ENCODE data around the gene USP21. TPM values are rescaled to one million over a fixed set of nuclear protein-coding genes. Genes with fewer than 3 reads are reported as not detected.

The USP21 gene
- polyA plus RNA-seq, 1 donor (not counting 4 experiments of a cell fraction or from before 2014, with no cell fraction given), result 9.5 TPM

DNA sequence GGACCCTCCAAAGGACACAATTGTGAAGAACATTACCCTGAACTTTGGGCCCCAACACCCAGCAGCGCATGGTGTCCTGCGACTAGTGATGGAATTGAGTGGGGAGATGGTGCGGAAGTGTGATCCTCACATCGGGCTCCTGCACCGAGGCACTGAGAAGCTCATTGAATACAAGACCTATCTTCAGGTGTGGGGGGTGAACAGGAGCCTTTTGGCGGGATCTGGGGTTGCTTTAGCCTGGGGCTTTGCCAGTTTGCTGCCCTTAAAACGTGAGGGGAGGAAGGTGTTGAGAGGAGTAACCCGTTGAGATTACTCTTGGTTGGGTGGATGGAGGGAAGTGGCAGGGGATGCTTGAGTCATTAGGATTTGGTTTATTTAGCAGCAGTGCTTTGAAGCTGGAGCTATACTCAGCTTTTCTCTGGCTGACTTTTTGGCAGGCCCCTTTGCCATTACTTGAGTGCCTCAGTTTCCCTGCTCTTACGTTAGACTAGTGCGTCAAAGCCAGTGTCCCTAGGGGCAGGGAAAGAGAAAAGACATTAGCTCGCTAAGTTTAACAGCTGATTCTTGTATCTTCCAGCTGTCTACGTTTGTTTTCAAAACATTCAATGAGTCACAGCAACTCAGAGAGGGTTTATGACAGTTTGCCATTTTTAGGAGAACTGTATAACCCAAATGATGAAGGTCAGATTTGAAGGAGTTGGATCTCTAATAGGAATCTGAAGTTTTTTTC lies 47.3 kb downstream of the USP21 start:
- Histone ChIP-seq H3K27ac (ENCODE audit: control insufficient read depth, insufficient read depth, low read length) (no peak overlapping the region), H3K79me2 (ENCODE audit: control insufficient read depth, insufficient read depth, low read length) (peaks cover 21% of the 10 kb centered on the region), H3K9ac (ENCODE audit: control insufficient read depth, extremely low read depth, insufficient read depth, low read length) (no peak overlapping the region)

DNA sequence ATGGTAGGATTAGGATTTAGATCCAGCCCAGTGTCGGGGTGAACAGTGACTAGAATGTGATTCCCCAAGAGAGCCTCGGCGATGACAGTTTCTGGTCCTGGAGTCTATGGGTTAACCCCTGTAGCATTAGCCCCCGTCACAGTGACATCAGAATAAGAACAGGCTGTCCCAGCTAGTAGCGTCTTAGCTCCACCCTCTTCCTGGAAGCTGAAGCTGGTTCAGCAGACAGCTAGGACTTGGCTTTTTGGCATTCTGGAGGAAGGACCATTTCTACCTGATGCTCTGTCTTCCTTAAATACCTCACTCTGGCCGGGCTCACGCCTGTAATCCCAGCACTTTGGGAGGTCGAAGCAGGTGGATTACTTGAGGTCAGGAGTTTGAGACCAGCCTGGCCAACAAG lies 47.9 kb downstream of the USP21 start:
- H3K27ac ChIP-seq (ENCODE audit: control insufficient read depth, insufficient read depth, low read length), result no peak overlapping the region
- no peaks in the 10 kb centered on the region for H3K9me1 ChIP-seq (ENCODE audit: control insufficient read depth, extremely low read depth, insufficient read depth, low read length)
- no peak for DNase-seq (ENCODE audit: low read depth, low spot score)
- peaks cover 3% of the 10 kb centered on the region for H3K4me1 ChIP-seq (ENCODE audit: control insufficient read depth, extremely low read depth, insufficient read depth, low read length)
- peaks cover 21% of the 10 kb centered on the region for H3K79me2 ChIP-seq (ENCODE audit: control insufficient read depth, insufficient read depth, low read length)
- H3K4me2 ChIP-seq (ENCODE audit: control insufficient read depth, extremely low read depth, insufficient read depth, low read depth, low read length), result no peak overlapping the region
- H3K9ac ChIP-seq (ENCODE audit: control insufficient read depth, extremely low read depth, insufficient read depth, low read length), result no peak overlapping the region
- H3K9me3 ChIP-seq (ENCODE audit: control insufficient read depth, low read depth, low read length), result no peaks in the 10 kb centered on the region
- H3K36me3 ChIP-seq (ENCODE audit: control insufficient read depth in 2 of 2, extremely low read depth in 1 of 2, insufficient read depth in 2 of 2, low read length in 2 of 2), result peaks cover 22 to 40% of the 10 kb centered on the region in 2 experiments
- FAIRE-seq, result no peak
- no peak overlapping the region for H3K4me3 ChIP-seq (ENCODE audit: control insufficient read depth in 2 of 3, extremely low read depth in 1 of 3, insufficient read depth in 2 of 3, low read depth in 1 of 3, low read length in 3 of 3)
- no peaks in the 10 kb centered on the region for H4K20me1 ChIP-seq (ENCODE audit: control insufficient read depth, extremely low read depth, insufficient read depth, low read length)
- no peaks in the 10 kb centered on the region for H3K27me3 ChIP-seq (ENCODE audit: control insufficient read depth, extremely low read depth, insufficient read depth, low read length)
- no peak overlapping the region for H2AFZ ChIP-seq (ENCODE audit: control insufficient read depth, low read length)
- dilution Hi-C loops (cut with MboI; ENCODE audit: extremely low pct_ligation_motif_present, low sequenced_read_pairs), result no loop called here
- TF ChIP-seq EZH2 (IDR thresholded peaks at IDR 0.05; ENCODE audit: low read length), result no peak
- TF ChIP-seq CTCF (optimal IDR thresholded peaks at IDR 0.05 in 1 of 3, IDR thresholded peaks at IDR 0.05 in 1 of 3, conservative IDR thresholded peaks at IDR 0.05 in 1 of 3; ENCODE audit: extremely low read depth in 1 of 3, insufficient read depth in 2 of 3, low read length in 3 of 3), result no peak

More for the DNA sequence above, 47.3 kb downstream of the USP21 start:
- no peak overlapping the region for H3K4me3 ChIP-seq (ENCODE audit: control insufficient read depth in 2 of 3, extremely low read depth in 1 of 3, insufficient read depth in 2 of 3, low read depth in 1 of 3, low read length in 3 of 3)
- no peak overlapping the region for H2AFZ ChIP-seq (ENCODE audit: control insufficient read depth, low read length)
- dilution Hi-C loops (cut with MboI; ENCODE audit: extremely low pct_ligation_motif_present, low sequenced_read_pairs), result no loop called here
- H3K4me2 ChIP-seq (ENCODE audit: control insufficient read depth, extremely low read depth, insufficient read depth, low read depth, low read length), result no peak overlapping the region
- no peaks in the 10 kb centered on the region for H3K27me3 ChIP-seq (ENCODE audit: control insufficient read depth, extremely low read depth, insufficient read depth, low read length)
- no peaks in the 10 kb centered on the region for H3K9me3 ChIP-seq (ENCODE audit: control insufficient read depth, low read depth, low read length)
- no peaks in the 10 kb centered on the region for H4K20me1 ChIP-seq (ENCODE audit: control insufficient read depth, extremely low read depth, insufficient read depth, low read length)
- DNase-seq (ENCODE audit: low read depth, low spot score) (no peak), FAIRE-seq (no peak)
- peaks cover 7% of the 10 kb centered on the region for H3K4me1 ChIP-seq (ENCODE audit: control insufficient read depth, extremely low read depth, insufficient read depth, low read length)
- H3K36me3 ChIP-seq (ENCODE audit: control insufficient read depth in 2 of 2, extremely low read depth in 1 of 2, insufficient read depth in 2 of 2, low read length in 2 of 2), result peaks cover 20 to 35% of the 10 kb centered on the region in 2 experiments
- no peaks in the 10 kb centered on the region for H3K9me1 ChIP-seq (ENCODE audit: control insufficient read depth, extremely low read depth, insufficient read depth, low read length)
- TF ChIP-seq EZH2 (IDR thresholded peaks at IDR 0.05; ENCODE audit: low read length) (no peak), CTCF (optimal IDR thresholded peaks at IDR 0.05 in 1 of 3, IDR thresholded peaks at IDR 0.05 in 1 of 3, conservative IDR thresholded peaks at IDR 0.05 in 1 of 3; ENCODE audit: extremely low read depth in 1 of 3, insufficient read depth in 2 of 3, low read length in 3 of 3) (no peak)
